ENCODE data around the gene KIF16B.
"Not testable (repeated sequence)": the region's sequence is repeated elsewhere in the genome, so short reads cannot be mapped to it uniquely, and the experiment has no call there.

The KIF16B gene

DNA sequence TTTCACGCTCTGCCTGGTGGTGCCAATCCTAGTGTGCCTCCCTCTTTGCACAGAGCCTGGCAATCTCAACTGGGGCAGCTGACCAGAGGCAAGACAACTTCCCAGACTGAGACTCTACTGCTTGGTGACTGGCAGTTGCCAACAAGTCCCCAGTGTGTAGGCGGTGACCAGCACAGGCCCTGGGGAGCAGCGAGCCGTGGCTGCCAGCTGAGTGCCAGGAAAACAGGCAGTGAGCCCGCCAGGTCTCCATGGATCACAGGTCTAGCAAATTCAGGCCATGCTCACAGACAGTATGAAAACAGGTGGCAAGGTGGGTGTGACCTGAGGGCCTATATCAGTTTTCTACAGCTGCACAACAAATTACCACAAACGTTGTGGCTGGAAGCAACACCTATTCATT is 289.9 kb downstream of the KIF16B start:
- no peak for DNase-seq

DNA sequence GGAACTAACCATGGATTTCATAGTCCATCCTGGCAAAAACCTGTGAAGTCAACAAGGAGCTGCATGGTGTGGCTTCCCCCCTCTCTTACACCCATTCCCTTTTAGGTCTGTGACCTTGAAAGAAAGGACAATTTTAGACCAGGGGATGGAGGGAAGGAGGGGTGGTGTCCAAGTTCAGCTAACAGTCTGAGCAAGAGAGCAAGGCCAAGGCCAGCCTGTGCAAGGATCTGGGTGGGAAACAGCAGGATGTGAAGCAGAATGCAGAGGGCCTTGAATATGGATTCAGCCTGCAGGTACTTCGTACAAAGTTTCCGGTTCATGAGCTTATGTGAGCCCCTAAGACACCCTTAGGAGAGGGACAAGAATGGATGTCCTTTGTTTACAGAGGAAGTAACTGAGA is 293.0 kb downstream of the KIF16B start:
- no peak for DNase-seq

DNA sequence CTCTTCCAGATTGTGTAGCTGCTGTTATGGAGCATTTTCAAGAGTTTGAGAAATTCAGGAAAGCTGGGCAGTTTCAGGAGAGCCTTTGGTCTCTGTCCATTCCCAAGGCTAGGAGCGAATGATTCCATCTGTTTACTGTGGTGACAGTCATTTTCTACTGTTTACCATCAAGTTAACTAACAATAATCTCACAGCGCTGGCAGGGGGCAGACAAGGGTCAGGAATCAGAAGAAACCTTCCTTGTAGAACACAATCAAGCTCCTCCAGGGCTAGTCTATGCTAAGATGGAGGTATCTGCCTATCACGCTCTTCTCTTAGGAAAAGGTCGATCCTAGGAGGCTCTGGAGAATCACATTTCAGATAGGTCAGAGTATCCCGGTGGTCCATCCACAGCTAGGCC is 293.9 kb downstream of the KIF16B start:
- DNase-seq = no peak

DNA sequence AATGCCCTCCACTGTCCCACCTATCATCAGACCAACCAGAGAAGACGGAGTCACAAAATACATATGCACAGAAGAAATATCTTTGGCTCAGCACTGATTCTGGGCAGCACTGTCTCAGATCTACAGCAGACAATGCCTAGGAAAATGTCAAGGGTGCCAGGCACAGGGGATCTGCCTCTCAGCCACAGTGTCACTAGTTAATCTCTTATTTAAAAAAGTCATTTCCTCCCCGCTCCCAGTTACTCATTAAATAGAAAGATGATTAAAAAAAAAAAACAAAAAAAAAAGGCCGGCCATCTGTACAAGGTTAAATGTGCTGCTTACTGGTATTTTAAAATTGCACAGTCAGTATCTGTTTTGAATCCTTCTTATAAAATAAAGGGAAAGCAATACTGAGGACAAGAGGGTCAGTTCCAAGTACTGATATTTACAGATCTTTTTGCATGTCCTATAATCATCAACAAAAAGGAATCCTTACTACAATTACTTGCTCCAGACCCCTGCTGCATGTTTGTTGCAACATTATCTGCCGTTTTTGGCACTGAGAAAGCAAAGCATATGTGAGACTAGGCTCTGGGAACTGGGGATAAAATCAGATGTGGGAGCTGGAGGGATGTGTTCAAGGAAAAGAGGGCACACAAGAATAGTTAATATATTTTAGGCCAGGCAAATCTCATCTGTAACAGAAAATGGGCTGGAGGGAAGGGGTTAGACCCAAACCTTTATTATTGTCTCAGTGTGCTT is 299.3 kb downstream of the KIF16B start:
- peak in 1 of 2 experiments; percentile 43 for DNase-seq

DNA sequence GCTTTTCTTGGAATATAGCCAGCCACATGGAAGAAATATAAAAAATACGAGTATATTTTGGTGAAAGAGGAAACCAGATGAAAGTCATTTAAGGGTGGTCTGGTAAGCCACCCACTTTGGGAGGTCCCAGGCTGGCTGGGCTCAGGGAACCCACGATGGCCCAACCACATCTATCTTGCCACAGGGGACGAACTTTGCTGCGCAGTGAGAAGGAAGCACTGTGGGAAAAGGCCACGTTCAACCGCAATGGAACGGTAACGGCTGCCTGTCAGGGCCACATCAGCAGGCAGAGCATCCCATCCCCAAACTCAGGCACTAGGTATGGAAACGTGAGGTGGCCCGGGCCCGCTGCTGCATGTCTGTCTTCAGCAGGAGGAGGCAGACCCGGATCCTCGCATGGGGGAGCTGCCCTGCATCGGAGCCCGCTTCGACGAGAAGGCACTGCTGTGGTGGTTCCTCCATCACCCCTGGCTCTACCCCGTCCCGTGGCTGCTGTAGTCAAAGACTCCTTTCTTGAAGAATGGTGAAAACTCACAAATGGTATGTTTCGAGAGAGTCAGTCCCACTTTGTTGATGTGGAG is 300.4 kb downstream of the KIF16B start:
- no peak for DNase-seq

DNA sequence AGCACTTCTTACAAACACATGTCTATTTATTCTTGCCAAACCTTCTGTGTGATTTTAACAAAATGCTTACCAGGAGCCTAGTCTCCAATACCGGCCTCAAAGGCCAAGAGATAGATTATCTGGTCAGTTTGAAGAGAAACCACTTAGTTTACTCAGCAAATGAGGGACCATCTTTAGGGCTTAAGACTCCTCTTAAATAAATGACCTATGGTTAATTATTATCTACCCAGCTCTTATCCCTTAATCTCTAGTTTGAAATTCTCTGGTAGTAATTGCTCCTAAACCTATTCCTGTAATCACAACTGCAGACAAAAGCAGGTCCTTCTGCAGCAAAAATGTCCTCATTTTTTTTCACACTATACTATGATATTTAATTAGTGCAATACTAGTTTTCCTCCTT is 301.8 kb downstream of the KIF16B start:
- DNase-seq = peak; percentile 46 to 70

DNA sequence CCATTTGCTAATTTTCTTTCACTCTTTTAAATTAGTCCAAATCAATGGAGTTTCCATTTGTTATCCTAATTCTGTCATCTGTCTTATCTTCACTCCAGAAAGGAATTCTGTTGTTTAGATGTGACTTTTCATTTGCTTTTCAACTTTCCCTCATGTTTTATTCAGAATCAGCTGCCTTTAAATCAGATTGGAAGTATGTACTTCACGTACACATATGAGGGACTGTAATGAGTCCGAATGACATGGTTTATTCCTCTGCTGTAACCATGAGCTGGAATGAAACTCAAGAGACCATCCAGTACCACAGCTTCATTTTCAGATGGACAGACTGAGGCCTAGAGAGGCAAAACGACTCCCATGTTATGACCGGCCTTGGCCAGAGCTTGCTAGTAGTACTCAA is 302.3 kb downstream of the KIF16B start:
- no peak for DNase-seq

DNA sequence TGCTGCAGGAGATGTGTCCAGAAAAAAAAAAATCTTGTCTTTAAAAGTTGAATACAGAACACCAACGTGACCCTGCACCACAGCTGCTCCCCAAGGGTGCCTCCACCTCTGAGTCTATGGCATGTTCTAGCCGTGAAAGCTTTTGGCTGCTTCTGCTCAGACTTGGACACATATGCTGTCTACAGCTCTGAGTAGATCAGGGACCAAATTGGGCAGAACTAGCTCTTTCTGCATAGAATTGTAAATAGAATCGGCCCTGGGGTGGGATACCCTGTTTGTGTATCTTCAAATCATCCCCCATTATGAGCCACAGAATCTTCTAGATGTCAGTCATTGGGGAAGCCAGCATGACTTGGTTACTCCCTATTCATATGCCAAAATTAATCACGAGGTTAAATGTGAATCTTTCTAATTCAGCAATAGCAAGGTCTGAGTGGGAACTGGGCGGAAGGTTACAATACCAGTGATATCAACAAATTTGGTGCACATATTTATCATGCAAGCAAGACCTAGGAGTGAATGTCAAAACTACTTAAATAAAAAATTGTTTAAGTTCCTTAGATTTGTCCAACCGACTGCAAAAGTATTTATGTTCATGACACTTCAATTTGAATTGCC is 302.8 kb downstream of the KIF16B start:
- DNase-seq = no peak

DNA sequence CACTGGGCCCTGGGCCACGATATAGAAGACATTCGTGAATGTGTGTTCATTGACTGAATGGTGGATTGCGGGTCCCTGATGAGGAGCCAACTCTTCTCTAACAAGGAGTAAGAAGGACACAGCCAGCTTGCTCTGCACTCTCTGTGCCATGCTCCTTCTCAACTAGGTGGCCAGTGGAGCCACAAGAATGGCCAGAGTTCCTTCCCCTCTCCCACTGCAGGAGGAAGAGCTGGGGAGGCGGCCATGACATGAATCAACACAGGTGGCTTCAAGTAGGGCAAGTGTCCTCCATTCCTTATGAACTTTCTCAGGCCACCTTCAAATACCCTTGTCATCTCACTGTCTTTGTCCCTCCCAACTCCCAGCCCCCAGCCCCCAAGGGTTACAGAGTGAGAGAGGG is 305.7 kb downstream of the KIF16B start:
- no peak for DNase-seq

DNA sequence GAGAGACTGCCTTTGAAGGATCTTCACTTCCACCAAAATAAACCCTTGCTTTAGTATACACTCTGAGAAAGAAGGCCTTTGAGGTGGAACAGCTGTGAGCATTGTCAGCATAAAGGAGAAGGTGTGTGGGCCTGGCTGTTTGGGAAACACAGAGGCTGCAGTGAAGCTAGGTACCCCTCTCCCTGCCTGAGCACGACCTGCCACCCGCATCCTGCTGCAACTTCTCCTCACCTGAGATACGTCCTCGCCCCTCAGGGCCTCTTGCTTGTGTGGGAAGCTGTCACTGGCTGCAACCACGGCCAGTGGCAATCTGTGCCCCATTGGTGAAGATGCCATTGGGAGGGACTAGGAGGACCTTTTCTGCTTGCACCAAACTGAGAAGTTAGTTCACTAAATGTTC is 307.9 kb downstream of the KIF16B start:
- no peak for DNase-seq

DNA sequence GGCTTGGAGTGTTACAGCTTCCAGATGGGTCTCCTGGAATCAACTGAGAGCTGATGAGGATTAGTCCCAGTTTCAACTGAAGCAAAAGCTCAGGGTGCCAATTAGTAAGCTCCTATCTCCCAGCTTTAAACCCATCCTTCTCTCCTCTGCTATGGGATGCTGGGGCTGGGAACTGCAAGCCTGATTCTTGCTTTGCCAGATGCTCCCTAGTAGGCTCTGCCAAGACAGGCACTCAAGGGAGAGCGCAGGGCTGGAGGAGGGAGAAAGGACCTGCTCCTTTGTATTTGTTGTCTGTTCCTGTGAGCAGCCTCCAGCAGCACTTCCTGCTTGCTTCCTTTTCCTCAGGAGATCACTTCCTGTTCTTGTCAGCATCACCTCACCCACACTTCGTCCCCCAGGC is 309.7 kb downstream of the KIF16B start:
- DNase-seq = peak; percentile 48 to 69

DNA sequence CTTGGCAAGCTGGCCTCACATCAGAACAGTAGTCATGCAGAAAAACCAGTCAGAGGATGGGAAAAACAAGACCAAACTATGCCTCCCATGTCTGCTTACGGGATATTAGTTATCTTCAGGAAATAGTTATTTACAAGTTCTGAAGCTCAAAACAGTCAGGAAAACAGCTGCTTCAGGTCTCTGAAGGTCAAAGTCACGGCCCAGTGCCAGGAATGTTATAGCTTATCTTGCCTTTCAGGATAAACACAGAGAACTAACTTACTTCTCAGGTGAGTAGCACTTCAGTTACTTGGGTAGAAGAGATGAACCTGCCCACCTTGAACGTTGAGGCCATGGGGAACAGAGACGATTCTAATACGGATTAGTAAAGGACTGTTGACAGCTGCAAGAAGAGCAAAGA is 310.7 kb downstream of the KIF16B start:
- no peak for DNase-seq

DNA sequence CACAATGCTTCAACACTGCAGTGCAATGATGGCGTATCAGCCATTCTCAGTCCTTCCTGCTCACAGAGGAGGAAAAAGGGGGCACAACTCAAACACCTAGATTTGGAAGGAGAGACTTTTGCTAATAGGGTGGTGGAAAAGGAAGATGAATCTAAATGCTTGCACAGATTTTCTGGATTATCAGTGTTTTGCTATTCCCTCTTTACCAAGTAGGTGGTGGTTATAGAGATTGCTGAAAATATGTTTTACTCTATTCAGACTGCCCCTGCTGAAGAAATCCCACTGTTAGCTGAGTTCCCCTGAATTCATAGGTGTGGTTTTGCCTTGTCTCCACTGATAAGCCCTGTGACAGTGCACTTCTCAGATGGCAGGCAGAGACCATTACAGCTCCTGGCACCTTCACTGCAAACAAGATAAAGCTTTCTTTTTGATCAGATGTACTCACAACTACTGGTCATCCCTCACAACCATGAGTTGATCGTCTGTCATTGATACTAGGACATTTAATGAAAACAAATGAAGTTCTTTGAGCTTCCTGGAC is 311.4 kb downstream of the KIF16B start:
- DNase-seq = no peak

DNA sequence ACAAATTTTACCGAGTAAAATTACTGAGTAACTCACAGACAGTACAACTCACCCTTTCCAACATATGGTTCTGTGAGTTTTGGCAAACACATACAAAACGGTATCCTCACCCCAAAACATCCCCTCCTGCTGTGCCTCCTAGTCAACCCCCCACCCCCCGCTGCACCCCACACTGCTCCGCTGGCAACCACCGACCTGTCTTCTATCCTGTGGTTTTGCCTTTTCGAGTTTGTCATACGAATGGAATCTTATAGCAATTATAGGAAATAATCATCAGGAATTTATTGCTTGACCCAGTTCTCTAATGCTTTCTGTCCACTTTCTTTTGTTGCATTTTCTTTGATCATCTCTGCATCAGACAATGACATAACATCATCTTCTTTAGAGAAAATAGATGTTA is 312.3 kb downstream of the KIF16B start:
- DNase-seq = no peak

DNA sequence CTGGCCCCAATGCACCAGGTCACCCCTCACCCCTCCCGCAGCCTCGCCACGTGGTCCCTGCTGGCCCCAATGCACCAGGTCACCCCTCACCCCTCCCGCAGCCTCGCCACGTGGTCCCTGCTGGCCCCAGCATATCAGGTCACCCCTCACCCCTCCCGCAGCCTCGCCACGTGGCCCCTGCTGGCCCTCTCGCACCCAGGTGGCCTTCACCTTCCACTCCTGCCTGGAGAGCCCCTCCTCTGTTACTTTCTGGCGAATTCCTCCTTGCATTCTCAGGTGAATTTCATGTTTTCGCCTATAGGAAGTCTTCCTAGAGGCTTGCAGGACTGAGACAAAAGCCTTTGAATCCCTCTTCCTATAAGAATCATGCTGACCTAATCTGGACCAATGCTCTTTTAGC is 313.1 kb downstream of the KIF16B start:
- DNase-seq = not testable (repeated sequence)

DNA sequence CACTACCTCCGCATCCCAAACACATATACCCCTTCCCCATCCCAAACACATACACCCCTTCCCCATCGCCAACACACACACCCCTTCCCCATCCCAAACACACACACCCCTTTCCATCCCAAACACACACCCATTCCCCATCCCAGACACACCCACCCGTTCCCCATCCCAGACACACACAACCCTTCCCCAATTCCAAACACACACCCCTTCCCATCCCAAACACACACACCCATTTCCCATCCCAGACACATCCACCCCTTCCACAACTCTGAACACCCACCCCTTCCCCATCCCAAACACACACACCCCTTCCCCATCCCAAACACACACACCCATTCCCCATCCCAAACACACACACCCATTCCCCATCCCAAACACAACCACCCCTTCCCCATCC is 314.5 kb downstream of the KIF16B start:
- DNase-seq = no peak

DNA sequence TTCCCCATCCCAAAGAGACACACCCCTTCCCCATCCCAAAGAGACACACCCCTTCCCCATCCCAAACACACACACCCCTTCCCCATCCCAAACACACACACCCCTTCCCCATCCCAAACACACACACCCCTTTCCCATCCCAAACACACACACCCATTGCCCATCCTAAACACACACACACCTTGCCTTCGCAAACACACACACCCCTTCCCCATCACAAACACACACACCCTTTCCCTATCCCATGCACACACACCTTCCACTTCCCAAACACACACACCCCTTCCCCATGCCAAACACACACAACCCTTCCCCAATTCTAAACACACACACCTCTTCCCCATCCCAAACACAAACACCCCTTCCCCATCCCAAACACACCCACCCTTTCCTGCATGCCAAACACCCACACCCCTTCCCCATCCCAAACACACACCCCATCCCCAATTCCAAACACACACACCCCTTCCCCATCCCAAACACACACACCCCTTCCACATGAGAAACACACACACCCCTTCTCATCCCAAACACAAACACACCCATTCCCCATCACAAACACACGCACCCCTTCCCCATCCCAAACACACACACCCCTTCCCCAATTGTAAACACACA is 315.3 kb downstream of the KIF16B start:
- DNase-seq = no peak

DNA sequence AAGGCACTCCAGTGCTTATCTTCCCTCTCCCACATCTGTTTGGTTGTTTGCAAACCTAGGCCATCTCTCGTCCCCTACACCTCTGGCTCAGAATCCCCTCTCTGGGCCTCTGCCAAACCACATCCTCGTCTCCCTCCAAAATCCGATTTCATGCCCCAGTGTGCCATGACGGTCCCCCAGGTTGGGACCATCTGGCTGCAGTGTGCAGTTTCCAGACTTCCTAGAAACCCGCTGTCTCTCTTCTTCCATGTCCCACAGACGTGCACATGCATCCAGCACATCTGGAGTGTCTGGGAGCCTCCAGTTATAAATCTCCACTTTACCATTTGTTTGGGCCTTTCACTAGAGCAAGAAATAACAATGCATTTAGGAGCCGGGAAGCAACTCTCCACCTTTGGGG is 316.2 kb downstream of the KIF16B start:
- DNase-seq = no peak

DNA sequence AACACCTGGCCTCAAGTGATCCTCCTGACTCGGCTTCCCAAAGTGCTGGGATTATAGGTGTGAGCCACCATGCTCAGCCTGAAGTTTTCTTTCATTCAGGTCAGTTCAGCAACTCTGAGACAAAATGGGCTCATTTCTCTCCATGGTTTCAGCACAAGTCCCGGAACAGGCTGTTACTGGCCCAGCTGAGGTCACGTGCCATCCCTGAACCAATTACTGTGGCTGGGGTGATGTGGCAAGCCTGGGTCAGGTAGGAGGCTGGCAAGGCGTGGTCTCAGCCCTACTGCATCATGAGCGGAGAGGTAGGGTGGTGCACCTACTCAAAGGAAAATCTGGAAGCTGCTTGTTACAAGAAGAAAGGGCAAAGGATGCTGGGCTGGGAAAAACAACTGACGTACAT is 326.4 kb downstream of the KIF16B start:
- no peak for DNase-seq

DNA sequence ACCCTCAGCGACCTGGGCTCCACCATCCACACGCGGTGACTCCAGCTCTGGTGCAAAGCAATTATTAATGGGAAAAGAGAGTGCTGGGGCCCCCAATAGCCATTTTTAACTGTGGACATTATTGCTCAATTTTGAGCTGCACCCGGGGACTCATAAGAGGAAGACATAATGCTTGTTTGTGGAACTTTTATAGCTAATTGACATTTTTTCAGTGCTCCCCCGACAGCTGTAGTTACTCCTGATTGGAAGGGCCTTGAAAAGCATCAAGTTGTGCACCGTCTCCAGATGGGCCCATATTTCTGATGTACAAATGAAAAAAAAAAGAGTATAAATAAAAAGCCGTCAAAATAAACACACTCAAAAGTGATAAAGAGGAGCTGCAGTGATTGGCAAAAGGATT is 327.0 kb downstream of the KIF16B start:
- DNase-seq = no peak

DNA sequence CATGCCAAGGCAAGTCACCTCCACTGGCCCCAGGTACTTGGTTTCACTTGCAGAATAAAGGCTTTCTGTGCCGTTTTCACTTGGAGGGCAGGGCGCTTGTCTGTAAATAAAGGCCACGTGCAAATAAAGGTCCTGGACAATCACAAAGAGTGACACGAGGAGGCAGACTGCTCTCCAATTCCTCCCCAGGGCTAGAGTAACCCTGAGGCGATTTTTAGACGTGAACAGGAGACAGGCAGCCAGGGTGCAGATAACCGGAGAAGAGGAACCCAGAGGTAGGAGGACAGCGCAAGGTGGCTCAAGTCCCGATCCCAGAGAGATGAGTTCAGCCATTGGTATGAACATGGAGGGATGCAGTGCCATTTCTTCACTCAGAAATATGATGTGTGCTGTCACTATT is 327.4 kb downstream of the KIF16B start:
- DNase-seq = no peak

DNA sequence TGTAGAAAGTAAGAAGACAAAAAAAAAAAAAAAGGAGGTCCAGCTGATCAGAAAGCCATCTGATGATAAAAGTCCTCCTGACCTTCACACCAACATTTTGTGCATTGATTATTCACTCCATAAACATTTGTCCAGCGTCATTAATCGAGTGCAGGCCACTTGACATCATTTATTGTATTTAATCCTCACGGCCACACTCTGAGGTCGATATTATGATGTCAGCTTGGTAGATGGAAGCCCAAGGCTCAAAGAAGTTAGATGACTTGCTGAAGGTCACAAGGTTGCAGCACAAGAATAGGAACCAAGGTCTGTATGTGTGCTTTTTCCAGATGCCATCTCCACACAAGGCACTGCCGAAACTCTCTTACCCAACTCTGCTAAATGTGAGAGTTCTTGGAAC is 328.4 kb downstream of the KIF16B start:
- DNase-seq = no peak

DNA sequence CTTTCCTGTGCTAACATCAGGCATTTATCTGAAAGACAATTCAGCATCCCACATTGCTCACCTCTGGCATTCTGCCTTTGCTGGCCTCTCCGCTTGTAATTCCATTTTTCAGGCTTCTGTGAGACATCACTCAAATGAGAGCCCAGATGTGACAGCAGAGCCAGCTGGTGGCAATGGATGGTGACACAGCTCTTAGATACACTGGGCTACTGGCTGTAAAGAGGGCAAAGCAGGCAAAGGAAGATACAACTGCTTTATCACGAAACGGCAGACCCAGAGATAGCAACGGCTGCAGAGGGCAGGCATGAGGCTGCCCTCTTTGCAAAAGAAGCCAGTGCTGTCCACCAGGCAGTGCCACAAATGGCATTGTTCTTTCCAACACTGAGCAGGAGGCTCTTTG is 329.8 kb downstream of the KIF16B start:
- peak in 1 of 2 experiments; percentile 54 for DNase-seq

DNA sequence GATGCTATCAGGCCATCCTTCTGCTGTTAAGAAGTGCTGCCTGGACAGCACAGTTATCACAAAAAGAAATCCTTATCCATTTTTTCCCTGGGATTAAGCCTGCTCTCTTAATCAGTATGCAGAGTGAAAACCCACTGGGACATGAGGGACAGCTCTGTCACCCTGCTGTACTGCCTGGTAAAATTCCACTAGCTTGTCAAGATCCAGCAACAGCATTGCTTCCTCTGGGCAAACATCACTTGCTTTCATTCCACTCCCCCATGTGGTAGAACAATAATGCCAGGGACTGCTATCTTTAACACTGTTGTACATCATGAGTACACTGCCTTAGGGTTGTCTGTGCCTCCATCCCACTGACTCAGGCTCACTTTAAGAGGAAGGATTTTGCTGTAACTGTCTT is 331.3 kb downstream of the KIF16B start:
- peak; percentile 65 to 87 for DNase-seq
